Effector memory CD8-positive, alpha-beta T cell (primary cell): ENCODE measurements around the gene FRY.

ENCODE experiments used
- ATAC-seq: fragments of 150-1000 bp; cut with Tn5 transposase; replicated peaks from 2 replicates; pipeline ENCODE4 v1.10.0; 2021; ENCODE audit warnings: mild to moderate bottlenecking, moderate library complexity
- DNase-seq, 3 experiments: peaks; one replicate each; pipeline ENCODE4 v3.0.0; 2021
- H3K27ac Mint-ChIP-seq, 2 donors: one replicate each; pipeline ENCODE4 v1.8.0; 2022; ENCODE audit warnings: mild to moderate bottlenecking in 2 of 2, mixed read lengths in 2 of 2, moderate library complexity in 2 of 2
- H3K27me3 Mint-ChIP-seq, 2 donors: one replicate each; pipeline ENCODE4 v1.8.0; 2022; ENCODE audit warnings: mixed read lengths in 2 of 2
- H3K36me3 Mint-ChIP-seq: one replicate; pipeline ENCODE4 v1.8.0; 2022; ENCODE audit warnings: mild to moderate bottlenecking, moderate library complexity, mixed read lengths; ENCODE audit not compliant: insufficient read depth
- H3K4me1 Mint-ChIP-seq, 2 donors: one replicate each; pipeline ENCODE4 v1.8.0; 2022; ENCODE audit warnings: low read depth in 2 of 2, mixed read lengths in 2 of 2
- H3K4me3 Mint-ChIP-seq, 2 donors: one replicate each; pipeline ENCODE4 v1.8.0; 2022; ENCODE audit warnings: mild to moderate bottlenecking in 2 of 2, mixed read lengths in 2 of 2, moderate library complexity in 2 of 2
- H3K9me3 Mint-ChIP-seq, 2 donors: one replicate each; pipeline ENCODE4 v1.8.0; 2022; ENCODE audit warnings: mixed read lengths in 2 of 2

Gene FRY

GRCh38 chr13:32117701-32118100 lies 86.1 kb downstream of the FRY start:
- Mint-ChIP-seq H3K36me3 (peaks cover 3% of the 10 kb centered on the region), H3K27ac (no peak overlapping the region), H3K4me1 (no peaks in the 10 kb centered on the region)

DNA sequence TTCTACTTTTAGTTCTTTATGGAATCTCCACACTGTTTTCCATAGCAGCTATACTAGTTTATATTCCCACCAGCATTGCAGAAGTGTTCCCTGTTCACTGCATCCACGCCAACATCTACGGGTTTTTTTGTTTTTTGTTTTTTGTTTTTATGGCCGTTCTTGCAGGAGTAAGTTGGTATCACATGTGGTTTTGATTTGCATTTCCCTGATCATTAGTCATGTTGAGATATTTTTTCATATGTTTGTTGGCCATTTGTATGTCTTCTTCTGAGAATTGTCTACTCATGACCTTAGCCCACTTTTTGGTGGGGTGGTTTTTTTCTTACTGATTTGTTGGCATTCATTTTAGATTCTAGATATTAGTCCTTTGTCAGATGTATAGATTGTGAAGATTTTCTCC lies 89.7 kb downstream of the FRY start:
- DNase-seq, result no peak
- Mint-ChIP-seq H3K4me3 (no peak overlapping the region), H3K27me3 (peaks cover 0 to 12% of the 10 kb centered on the region in 2 donors), H3K36me3 (peaks cover 5% of the 10 kb centered on the region), H3K4me1 (no peaks in the 10 kb centered on the region), H3K9me3 (peaks cover 0 to 2% of the 10 kb centered on the region in 2 donors), H3K27ac (no peak overlapping the region)
- ATAC-seq, result no peak

More at GRCh38 chr13:32117701-32118100, 86.1 kb downstream of the FRY start:
- Mint-ChIP-seq H3K4me3 (no peak overlapping the region), H3K27me3 (peaks cover 0 to 12% of the 10 kb centered on the region in 2 donors), H3K9me3 (peaks cover 0 to 2% of the 10 kb centered on the region in 2 donors)
- DNase-seq (no peak), ATAC-seq (no peak)

GRCh38 chr13:32124743-32125142 lies 93.2 kb downstream of the FRY start:
- Mint-ChIP-seq H3K27ac (no peak overlapping the region), H3K4me3 (no peak overlapping the region), H3K4me1 (no peaks in the 10 kb centered on the region), H3K27me3 (peaks cover 0 to 12% of the 10 kb centered on the region in 2 donors), H3K36me3 (peaks cover 5% of the 10 kb centered on the region), H3K9me3 (peaks cover 0 to 2% of the 10 kb centered on the region in 2 donors)
- DNase-seq, result no peak
- no peak for ATAC-seq

GRCh38 chr13:32125221-32125689 lies 93.7 kb downstream of the FRY start:
- ATAC-seq (no peak), DNase-seq (no peak)
- Mint-ChIP-seq H3K9me3 (peaks cover 0 to 2% of the 10 kb centered on the region in 2 donors), H3K4me1 (no peaks in the 10 kb centered on the region), H3K4me3 (no peak overlapping the region), H3K27ac (no peak overlapping the region), H3K36me3 (peaks cover 5% of the 10 kb centered on the region), H3K27me3 (peaks cover 0 to 12% of the 10 kb centered on the region in 2 donors)

DNA sequence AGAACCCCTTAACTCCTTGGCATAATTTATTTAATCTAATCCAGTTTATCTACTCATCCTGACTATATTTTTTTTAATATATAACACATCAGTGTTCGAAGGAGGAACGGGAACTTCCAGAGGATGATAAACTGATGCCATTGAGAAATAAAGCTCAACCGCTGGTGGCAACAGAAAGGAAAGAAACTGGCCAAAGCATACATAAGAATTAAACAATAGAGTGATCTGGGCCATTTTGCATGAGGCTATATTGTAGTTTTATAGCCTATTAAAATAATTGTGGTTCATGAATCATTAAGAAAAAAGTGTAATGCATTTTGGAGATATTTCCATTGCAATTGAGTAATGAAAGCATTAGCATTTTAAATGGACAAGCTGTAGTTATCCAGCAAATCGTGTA lies 94.2 kb downstream of the FRY start:
- no peak for DNase-seq
- Mint-ChIP-seq H3K36me3 (peaks cover 2% of the 10 kb centered on the region), H3K27me3 (peaks cover 0 to 12% of the 10 kb centered on the region in 2 donors), H3K4me3 (no peak overlapping the region), H3K27ac (no peak overlapping the region), H3K9me3 (peaks cover 0 to 2% of the 10 kb centered on the region in 2 donors), H3K4me1 (no peaks in the 10 kb centered on the region)
- no peak for ATAC-seq

DNA sequence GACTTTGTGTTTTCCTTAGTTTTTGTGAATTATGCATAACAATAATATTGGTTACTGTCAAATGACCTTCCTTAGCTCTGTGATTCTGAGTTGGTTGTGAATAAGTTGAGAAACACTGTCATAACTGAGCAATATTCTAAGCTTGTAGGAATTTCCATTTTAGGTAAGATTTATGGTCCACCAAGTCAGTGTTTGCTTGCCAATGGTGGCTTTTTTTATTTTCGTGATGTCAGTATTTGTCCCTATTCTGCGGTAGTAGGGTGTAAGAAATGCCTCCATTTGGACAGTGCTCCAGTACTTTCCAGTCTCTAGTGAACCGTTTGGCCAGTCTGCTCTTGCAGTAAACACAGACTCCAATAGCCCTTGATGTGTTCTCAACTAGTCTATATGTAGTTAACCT lies 94.7 kb downstream of the FRY start:
- DNase-seq (no peak), ATAC-seq (no peak)
- Mint-ChIP-seq H3K36me3 (peaks cover 2% of the 10 kb centered on the region), H3K27me3 (peaks cover 0 to 7% of the 10 kb centered on the region in 2 donors), H3K9me3 (no peaks in the 10 kb centered on the region), H3K27ac (no peak overlapping the region), H3K4me3 (no peak overlapping the region), H3K4me1 (no peaks in the 10 kb centered on the region)

GRCh38 chr13:32126756-32127155 lies 95.2 kb downstream of the FRY start:
- Mint-ChIP-seq H3K9me3 (no peaks in the 10 kb centered on the region), H3K4me3 (no peak overlapping the region), H3K27me3 (peaks cover 0 to 2% of the 10 kb centered on the region in 2 donors), H3K4me1 (no peaks in the 10 kb centered on the region), H3K27ac (no peak overlapping the region), H3K36me3 (peaks cover 2% of the 10 kb centered on the region)
- ATAC-seq, result no peak
- no peak for DNase-seq

GRCh38 chr13:32127691-32128090 lies 96.1 kb downstream of the FRY start:
- no peaks in the 10 kb centered on the region for H3K27me3 Mint-ChIP-seq
- ATAC-seq, result no peak
- H3K36me3 Mint-ChIP-seq, result peaks cover 2% of the 10 kb centered on the region
- H3K27ac Mint-ChIP-seq, result no peak overlapping the region
- H3K9me3 Mint-ChIP-seq, result no peaks in the 10 kb centered on the region
- DNase-seq, result no peak
- H3K4me3 Mint-ChIP-seq, result no peak overlapping the region
- no peaks in the 10 kb centered on the region for H3K4me1 Mint-ChIP-seq

- Mint-ChIP-seq H3K36me3 (no peaks in the 10 kb centered on the region), H3K4me1 (no peaks in the 10 kb centered on the region), H3K4me3 (no peak overlapping the region), H3K27me3 (no peaks in the 10 kb centered on the region), H3K27ac (no peak overlapping the region), H3K9me3 (no peaks in the 10 kb centered on the region)
- no peak for DNase-seq
- ATAC-seq, result no peak
Observed at GRCh38 chr13:32134241-32135055, 102.9 kb downstream of the FRY start.

GRCh38 chr13:32135056-32135390 lies 103.4 kb downstream of the FRY start:
- Mint-ChIP-seq H3K27ac (no peak overlapping the region), H3K27me3 (no peaks in the 10 kb centered on the region), H3K4me3 (no peak overlapping the region), H3K4me1 (no peaks in the 10 kb centered on the region), H3K9me3 (no peaks in the 10 kb centered on the region), H3K36me3 (peaks cover under 1% of the 10 kb centered on the region)
- ATAC-seq (no peak), DNase-seq (no peak)

- no peak overlapping the region for H3K4me3 Mint-ChIP-seq
- no peaks in the 10 kb centered on the region for H3K9me3 Mint-ChIP-seq
- no peak overlapping the region for H3K27ac Mint-ChIP-seq
- peaks cover 4% of the 10 kb centered on the region for H3K36me3 Mint-ChIP-seq
- peaks cover 0 to 6% of the 10 kb centered on the region in 2 donors for H3K27me3 Mint-ChIP-seq
- no peak for DNase-seq
- H3K4me1 Mint-ChIP-seq, result no peaks in the 10 kb centered on the region
- ATAC-seq, result no peak
Observed at GRCh38 chr13:32135655-32136054, 104.1 kb downstream of the FRY start.

DNA sequence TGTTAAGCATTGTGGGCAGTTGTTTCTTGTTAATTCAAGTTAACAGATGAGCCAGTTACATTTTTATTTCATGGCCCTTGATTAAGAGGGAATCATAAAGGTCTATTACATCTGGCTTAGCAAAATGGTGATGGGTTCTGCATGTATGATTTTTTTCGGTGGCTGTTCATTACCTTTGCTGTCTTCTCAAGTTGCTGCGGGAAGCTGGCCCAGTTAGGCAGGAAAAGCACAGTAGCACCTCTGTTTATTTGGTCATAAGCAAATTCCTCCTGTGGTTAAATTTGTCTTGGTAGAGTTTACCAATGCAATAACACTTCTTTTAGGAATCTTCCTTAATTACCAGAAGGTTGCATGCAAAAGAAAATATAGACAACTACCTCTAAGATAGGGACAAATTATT lies 104.5 kb downstream of the FRY start:
- H3K27me3 Mint-ChIP-seq, result peaks cover 0 to 6% of the 10 kb centered on the region in 2 donors
- no peaks in the 10 kb centered on the region for H3K9me3 Mint-ChIP-seq

GRCh38 chr13:32136716-32137115 lies 105.1 kb downstream of the FRY start:
- no peaks in the 10 kb centered on the region for H3K9me3 Mint-ChIP-seq
- H3K27ac Mint-ChIP-seq, result no peak overlapping the region
- H3K27me3 Mint-ChIP-seq, result peaks cover 0 to 6% of the 10 kb centered on the region in 2 donors
- no peak for ATAC-seq
- H3K4me3 Mint-ChIP-seq, result no peak overlapping the region
- H3K36me3 Mint-ChIP-seq, result peaks cover 4% of the 10 kb centered on the region
- no peaks in the 10 kb centered on the region for H3K4me1 Mint-ChIP-seq
- DNase-seq, result no peak

More for the DNA sequence above, 104.5 kb downstream of the FRY start:
- DNase-seq, result no peak
- no peak for ATAC-seq
- peaks cover 4% of the 10 kb centered on the region for H3K36me3 Mint-ChIP-seq
- no peak overlapping the region for H3K4me3 Mint-ChIP-seq
- no peak overlapping the region for H3K27ac Mint-ChIP-seq
- H3K4me1 Mint-ChIP-seq, result no peaks in the 10 kb centered on the region

- ATAC-seq (no peak), DNase-seq (no peak)
- Mint-ChIP-seq H3K36me3 (peaks cover 4% of the 10 kb centered on the region), H3K27ac (no peak overlapping the region), H3K9me3 (no peaks in the 10 kb centered on the region), H3K4me3 (no peak overlapping the region), H3K4me1 (no peaks in the 10 kb centered on the region), H3K27me3 (peaks cover 0 to 14% of the 10 kb centered on the region in 2 donors)
Observed at GRCh38 chr13:32139251-32139650, 107.7 kb downstream of the FRY start.
